ENCODE results near the gene CDK14. TPM values are rescaled to one million over a fixed set of nuclear protein-coding genes. Genes with fewer than 3 reads are reported as not detected.

The CDK14 gene
- total RNA-seq, 2 donors from 2014 or later: 8.7 to 13.4 TPM

DNA sequence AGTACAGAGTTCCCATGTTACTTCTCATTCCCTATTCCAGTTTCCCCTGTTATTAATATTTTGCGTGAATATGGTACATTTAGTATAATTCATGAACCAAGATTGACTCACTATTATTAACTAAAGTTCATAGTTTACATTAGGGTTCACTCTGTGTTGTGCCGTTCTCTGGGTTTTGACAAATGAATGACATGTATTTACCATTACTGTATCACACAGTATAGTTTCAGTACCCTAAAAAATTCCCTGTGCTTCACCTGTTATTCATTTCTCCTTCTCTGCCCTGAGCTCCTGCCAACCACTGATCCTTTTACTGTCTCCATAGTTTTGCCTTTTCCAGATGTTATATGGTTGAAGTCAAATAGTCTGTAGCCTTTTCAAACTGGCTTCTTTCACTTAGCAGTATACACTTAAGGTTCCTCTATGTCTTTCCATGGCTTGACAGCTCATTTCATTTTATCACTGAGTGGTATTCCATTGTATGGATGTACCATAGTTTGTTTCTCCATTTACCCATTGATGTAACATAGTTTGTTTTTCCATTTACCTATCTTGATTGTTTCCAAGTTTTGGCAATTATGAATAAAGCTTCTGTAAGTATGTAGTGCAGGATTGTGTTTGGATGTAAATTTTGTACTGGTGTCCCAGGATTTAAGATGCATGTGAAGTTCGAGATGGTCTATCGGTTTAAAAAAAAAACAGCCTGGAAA is 58.8 kb downstream of the CDK14 start:
- H3K9me3 Mint-ChIP-seq: no peaks in the 10 kb centered on the region
- Histone ChIP-seq H3K36me3 (ENCODE audit: control insufficient read depth, insufficient read depth, low read length) (no peaks in the 10 kb centered on the region), H3K9me3 (ENCODE audit: control insufficient read depth, low read length) (no peaks in the 10 kb centered on the region), H3K4me1 (ENCODE audit: control insufficient read depth, insufficient read depth, low read length) (no peaks in the 10 kb centered on the region), H3K9ac (ENCODE audit: extremely low read depth, low read length, poor library complexity, severe bottlenecking) (no peak overlapping the region), H3K27ac (ENCODE audit: low read depth, low read length) (no peak overlapping the region), H3K27me3 (ENCODE audit: control insufficient read depth, insufficient read depth, low read length, poor library complexity, severe bottlenecking) (no peaks in the 10 kb centered on the region), H3K4me3 (ENCODE audit: low read length) (no peak overlapping the region)
- H3K27ac Mint-ChIP-seq: no peak overlapping the region
- TF ChIP-seq, protein P1, sequence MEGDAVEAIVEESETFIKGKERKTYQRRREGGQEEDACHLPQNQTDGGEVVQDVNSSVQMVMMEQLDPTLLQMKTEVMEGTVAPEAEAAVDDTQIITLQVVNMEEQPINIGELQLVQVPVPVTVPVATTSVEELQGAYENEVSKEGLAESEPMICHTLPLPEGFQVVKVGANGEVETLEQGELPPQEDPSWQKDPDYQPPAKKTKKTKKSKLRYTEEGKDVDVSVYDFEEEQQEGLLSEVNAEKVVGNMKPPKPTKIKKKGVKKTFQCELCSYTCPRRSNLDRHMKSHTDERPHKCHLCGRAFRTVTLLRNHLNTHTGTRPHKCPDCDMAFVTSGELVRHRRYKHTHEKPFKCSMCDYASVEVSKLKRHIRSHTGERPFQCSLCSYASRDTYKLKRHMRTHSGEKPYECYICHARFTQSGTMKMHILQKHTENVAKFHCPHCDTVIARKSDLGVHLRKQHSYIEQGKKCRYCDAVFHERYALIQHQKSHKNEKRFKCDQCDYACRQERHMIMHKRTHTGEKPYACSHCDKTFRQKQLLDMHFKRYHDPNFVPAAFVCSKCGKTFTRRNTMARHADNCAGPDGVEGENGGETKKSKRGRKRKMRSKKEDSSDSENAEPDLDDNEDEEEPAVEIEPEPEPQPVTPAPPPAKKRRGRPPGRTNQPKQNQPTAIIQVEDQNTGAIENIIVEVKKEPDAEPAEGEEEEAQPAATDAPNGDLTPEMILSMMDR (conservative IDR thresholded peaks at IDR 0.05): no peak
- H3K4me1 Mint-ChIP-seq: peaks cover 2% of the 10 kb centered on the region
- H3K27me3 Mint-ChIP-seq (ENCODE audit: insufficient read depth): no peaks in the 10 kb centered on the region
- DNase-seq: no peak
- no peaks in the 10 kb centered on the region for H3K36me3 Mint-ChIP-seq (ENCODE audit: low read depth)
- H3K4me3 Mint-ChIP-seq: no peak overlapping the region
- 99 to 100% methylated on average over 2 to 3 of the region's 4 CpGs for WGBS, 2 experiments (ENCODE audit: insufficient coverage in 1 of 2, insufficient read length in 1 of 2)

DNA sequence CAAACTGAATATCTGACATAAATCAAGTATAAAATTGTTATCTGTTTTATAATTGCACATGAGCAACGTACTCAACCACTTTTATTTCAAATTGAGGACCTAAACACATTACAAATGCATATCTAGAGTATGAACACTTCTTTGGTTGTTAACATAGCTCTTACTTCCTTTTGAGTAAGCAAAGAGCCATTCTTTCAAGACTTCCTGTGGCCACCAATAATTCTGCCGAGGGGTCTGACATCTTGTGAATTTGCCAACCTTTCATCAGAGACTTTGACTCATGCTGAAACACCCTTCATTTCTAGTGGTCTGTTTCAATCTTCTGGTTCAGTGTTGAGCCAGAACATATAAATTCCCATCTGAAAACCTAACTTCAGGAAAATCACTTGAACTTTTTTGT is 59.4 kb downstream of the CDK14 start:
- DNase-seq: no peak
- TF ChIP-seq, protein P1 (conservative IDR thresholded peaks at IDR 0.05): no peak
- Histone ChIP-seq H3K4me1 (ENCODE audit: control insufficient read depth, insufficient read depth, low read length) (no peaks in the 10 kb centered on the region), H3K36me3 (ENCODE audit: control insufficient read depth, insufficient read depth, low read length) (no peaks in the 10 kb centered on the region), H3K9me3 (ENCODE audit: control insufficient read depth, low read length) (no peaks in the 10 kb centered on the region), H3K27ac (ENCODE audit: low read depth, low read length) (no peak overlapping the region), H3K4me3 (ENCODE audit: low read length) (no peak overlapping the region), H3K27me3 (ENCODE audit: control insufficient read depth, insufficient read depth, low read length, poor library complexity, severe bottlenecking) (no peaks in the 10 kb centered on the region), H3K9ac (ENCODE audit: extremely low read depth, low read length, poor library complexity, severe bottlenecking) (no peak overlapping the region)
- WGBS, 2 experiments (ENCODE audit: insufficient coverage in 1 of 2, insufficient read length in 1 of 2): 78 to 90% methylated on average over 1 to 2 of the region's 2 CpGs
- peaks cover 7% of the 10 kb centered on the region for H3K4me1 Mint-ChIP-seq
- H3K4me3 Mint-ChIP-seq: no peak overlapping the region
- H3K9me3 Mint-ChIP-seq: no peaks in the 10 kb centered on the region
- no peaks in the 10 kb centered on the region for H3K36me3 Mint-ChIP-seq (ENCODE audit: low read depth)
- no peak overlapping the region for H3K27ac Mint-ChIP-seq
- no peaks in the 10 kb centered on the region for H3K27me3 Mint-ChIP-seq (ENCODE audit: insufficient read depth)

DNA sequence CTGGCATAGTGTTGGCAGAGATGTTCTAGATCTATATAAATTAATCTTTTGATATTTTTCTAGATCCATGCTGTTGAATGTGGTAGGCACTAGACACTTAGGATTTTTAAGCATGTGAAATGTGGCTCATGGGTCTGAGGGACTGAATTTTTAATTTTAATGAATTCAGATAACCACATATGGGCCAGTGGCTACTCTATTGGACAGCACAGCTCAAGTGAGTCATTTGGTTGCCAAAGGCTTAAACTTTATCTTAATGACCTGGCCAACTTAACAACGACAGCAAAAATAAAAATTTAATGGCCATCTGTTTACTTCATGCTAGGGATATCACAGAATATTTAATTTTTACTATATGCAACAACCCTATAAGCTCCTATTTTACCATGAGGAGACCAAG is 61.4 kb downstream of the CDK14 start:
- H3K4me1 ChIP-seq (ENCODE audit: control insufficient read depth, insufficient read depth, low read length): no peaks in the 10 kb centered on the region
- H3K4me3 ChIP-seq (ENCODE audit: low read length): no peak overlapping the region
- WGBS, 2 experiments (ENCODE audit: insufficient coverage in 1 of 2, insufficient read length in 1 of 2): 82 to 88% methylated on average over 1 of the region's 1 CpG
- no peak overlapping the region for H3K27ac Mint-ChIP-seq
- no peak overlapping the region for H3K9ac ChIP-seq (ENCODE audit: extremely low read depth, low read length, poor library complexity, severe bottlenecking)
- H3K27me3 Mint-ChIP-seq (ENCODE audit: insufficient read depth): no peaks in the 10 kb centered on the region
- no peaks in the 10 kb centered on the region for H3K36me3 Mint-ChIP-seq (ENCODE audit: low read depth)
- no peaks in the 10 kb centered on the region for H3K9me3 Mint-ChIP-seq
- H3K27me3 ChIP-seq (ENCODE audit: control insufficient read depth, insufficient read depth, low read length, poor library complexity, severe bottlenecking): no peaks in the 10 kb centered on the region
- TF ChIP-seq, protein P1 (conservative IDR thresholded peaks at IDR 0.05): no peak
- DNase-seq: no peak
- H3K27ac ChIP-seq (ENCODE audit: low read depth, low read length): no peak overlapping the region
- peaks cover 27% of the 10 kb centered on the region for H3K4me1 Mint-ChIP-seq
- H3K9me3 ChIP-seq (ENCODE audit: control insufficient read depth, low read length): no peaks in the 10 kb centered on the region
- no peaks in the 10 kb centered on the region for H3K36me3 ChIP-seq (ENCODE audit: control insufficient read depth, insufficient read depth, low read length)
- no peak overlapping the region for H3K4me3 Mint-ChIP-seq
